GM12865 (cell line): ENCODE measurements around the gene CDON.
"Not testable (repeated sequence)": the region's sequence is repeated elsewhere in the genome, so short reads cannot be mapped to it uniquely, and the experiment has no call there.

Experiments
- DNase-seq: peaks from one replicate; pipeline ENCODE4 v3.0.0; 2010; ENCODE audit warnings: low read depth
- H3K4me3 ChIP-seq: 2 replicates; pipeline ENCODE4 v1.5.1; 2011; ENCODE audit warnings: mild to moderate bottlenecking, low read depth, low read length, control low read depth
- TF ChIP-seq, protein P1 (sequence below): IDR thresholded peaks from 2 replicates; pipeline ENCODE4 v1.5.1; 2011; ENCODE audit warnings: low read length, control low read depth, low read depth, inconsistent platforms; ENCODE audit not compliant: insufficient read depth; ENCODE audit errors: missing control alignments

Gene CDON

DNA sequence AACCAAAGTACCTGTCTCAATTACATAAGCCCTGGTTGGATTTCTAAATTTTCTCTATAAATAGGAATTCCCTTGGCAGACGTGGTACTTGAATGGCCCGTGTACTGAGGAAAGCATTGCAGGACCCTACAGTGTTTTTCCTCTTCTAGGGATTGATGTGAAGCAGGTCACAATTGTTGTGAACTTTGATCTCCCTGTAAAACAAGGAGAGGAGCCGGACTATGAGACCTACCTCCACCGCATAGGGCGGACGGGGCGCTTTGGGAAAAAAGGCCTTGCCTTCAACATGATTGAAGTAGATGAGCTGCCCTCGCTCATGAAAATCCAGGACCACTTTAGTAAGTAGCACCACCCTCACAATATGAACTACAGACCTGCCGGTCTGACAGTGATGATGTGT is 141.6 kb downstream of the CDON start:
- H3K4me3 ChIP-seq: no peak overlapping the region
- TF ChIP-seq, protein P1, sequence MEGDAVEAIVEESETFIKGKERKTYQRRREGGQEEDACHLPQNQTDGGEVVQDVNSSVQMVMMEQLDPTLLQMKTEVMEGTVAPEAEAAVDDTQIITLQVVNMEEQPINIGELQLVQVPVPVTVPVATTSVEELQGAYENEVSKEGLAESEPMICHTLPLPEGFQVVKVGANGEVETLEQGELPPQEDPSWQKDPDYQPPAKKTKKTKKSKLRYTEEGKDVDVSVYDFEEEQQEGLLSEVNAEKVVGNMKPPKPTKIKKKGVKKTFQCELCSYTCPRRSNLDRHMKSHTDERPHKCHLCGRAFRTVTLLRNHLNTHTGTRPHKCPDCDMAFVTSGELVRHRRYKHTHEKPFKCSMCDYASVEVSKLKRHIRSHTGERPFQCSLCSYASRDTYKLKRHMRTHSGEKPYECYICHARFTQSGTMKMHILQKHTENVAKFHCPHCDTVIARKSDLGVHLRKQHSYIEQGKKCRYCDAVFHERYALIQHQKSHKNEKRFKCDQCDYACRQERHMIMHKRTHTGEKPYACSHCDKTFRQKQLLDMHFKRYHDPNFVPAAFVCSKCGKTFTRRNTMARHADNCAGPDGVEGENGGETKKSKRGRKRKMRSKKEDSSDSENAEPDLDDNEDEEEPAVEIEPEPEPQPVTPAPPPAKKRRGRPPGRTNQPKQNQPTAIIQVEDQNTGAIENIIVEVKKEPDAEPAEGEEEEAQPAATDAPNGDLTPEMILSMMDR: no peak

DNA sequence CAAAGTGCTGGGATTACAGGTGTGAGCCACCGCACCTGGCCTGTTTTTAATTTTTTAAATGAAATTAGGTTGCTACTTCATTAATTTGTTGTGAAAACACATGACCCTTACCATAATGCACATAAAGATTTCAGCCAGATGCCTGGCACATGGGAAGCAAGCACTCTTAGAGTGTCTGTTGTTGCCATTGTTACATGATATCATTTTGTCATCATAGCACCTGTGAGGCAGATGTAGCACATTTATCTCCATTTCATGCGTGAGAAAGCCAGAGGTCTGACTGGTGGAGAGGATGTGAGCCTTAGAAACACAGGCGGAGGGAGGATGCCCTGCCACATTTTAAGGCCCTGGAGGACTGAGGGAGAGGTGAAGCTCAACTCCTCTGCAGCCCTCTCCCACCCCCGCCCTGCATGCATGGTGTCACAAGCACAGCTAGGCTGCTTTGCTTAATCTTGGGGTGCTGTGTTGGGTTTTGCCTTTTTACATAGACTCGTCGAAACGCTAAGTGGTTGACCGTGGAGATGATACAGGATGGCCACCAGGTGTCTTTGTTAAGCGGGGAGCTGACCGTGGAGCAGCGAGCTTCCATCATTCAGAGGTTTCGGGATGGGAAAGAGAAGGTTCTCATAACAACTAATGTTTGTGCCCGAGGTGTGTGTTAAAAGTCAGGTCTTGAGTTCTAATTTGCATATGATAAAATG is 144.4 kb downstream of the CDON start:
- no peak for DNase-seq

More for the DNA sequence above, 141.6 kb downstream of the CDON start:
- no peak for DNase-seq

DNA sequence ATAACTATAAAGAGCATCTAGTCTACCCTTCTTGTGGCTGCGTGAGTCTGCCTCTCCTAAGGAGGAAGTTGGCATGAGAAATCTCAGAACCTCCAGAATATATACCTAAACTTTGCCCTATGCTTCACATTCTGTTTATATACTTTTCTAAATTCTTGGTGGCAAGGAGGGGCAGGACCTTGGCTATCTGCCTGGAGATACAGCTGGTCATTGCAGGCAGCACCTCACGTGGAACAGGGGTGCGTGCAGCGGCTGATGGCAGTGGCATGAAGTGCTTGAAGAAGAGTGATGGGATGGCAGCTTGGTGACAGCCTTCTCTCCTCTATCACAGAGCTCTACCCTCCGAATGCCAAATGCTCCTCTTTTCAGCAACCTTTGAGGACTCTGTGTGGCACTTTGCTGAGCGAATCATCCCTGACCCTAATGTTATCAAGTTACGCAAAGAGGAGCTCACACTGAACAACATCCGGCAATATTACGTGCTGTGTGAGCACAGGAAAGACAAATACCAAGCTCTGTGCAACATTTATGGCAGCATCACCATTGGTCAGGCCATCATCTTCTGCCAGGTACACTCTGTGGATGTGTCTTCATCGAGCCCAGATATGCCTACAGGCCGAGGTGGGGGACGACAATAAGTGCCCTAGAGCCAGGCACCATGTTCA is 145.9 kb downstream of the CDON start:
- TF ChIP-seq, protein P1: no peak
- no peak for DNase-seq
- no peak overlapping the region for H3K4me3 ChIP-seq

More for the DNA sequence above, 144.4 kb downstream of the CDON start:
- H3K4me3 ChIP-seq: no peak overlapping the region
- TF ChIP-seq, protein P1: no peak

DNA sequence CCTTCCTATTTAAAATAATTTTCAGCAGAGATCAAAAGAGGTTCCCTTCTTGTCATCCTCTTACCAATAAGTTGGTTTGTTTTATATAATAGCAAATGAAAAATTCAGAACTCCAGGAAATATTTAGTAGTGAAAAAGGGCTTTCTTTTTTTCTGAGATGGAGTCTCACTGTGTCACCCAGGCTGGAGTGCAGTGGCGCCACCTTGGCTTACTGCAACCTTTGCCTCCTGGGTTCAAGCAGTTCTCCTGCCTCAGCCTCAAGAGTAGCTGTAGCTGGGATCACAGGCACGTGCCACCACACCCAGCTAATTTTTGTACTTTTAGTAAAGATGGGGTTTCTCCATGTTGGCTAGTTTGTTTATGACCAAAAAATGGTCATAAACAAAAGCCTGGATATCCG is 148.1 kb downstream of the CDON start:
- not testable (repeated sequence) for DNase-seq

DNA sequence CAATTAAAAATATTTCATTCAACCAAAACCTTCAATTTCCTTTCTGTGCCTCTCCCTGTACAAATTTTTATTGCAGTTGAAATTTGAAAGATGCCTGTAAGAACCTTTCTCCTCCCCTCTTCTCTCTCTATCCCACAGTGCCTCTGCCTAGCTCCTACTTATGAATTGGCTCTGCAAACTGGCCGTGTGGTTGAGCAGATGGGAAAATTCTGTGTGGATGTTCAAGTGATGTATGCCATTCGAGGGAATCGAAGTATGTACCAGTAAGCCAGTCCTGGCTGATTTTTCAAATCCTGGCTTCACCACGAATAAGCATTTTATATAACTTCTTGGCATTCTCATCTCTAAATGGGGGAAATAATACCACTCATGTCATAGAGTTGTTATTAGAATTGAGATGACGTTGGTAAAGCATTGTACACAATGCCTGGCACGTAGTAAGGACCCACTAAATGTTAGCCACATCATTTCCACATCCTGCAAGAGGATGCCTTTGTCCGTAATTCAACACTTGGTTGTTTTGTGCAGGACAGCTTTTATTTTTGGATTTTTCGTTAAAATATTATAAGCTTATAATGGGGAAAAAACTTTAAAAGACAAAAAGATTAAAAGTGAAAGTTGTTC is 152.3 kb downstream of the CDON start:
- H3K4me3 ChIP-seq: no peak overlapping the region
- DNase-seq: no peak
- TF ChIP-seq, protein P1: no peak

More for the DNA sequence above, 148.1 kb downstream of the CDON start:
- not testable (repeated sequence) for H3K4me3 ChIP-seq
